Activated naive CD4-positive, alpha-beta T cell treated with anti-CD3 and anti-CD28 coated beads, Interleukin-2, amount 50 U/mL, for 24 hours (primary cell): ENCODE measurements around the gene ABHD12B.
A peak's percentile ranks its signal among the peaks of the same experiment; 100 is the strongest.
"Not testable (repeated sequence)": the region's sequence is repeated elsewhere in the genome, so short reads cannot be mapped to it uniquely, and the experiment has no call there.

Experiments
- H3K27ac Mint-ChIP-seq: one replicate; pipeline ENCODE4 v1.8.0; 2021; ENCODE audit warnings: mild to moderate bottlenecking, mixed read lengths
- H3K27me3 Mint-ChIP-seq: one replicate; pipeline ENCODE4 v1.8.0; 2021; ENCODE audit warnings: mixed read lengths
- H3K36me3 Mint-ChIP-seq: one replicate; pipeline ENCODE4 v1.8.0; 2021; ENCODE audit warnings: mixed read lengths
- H3K4me1 Mint-ChIP-seq: one replicate; pipeline ENCODE4 v1.8.0; 2021; ENCODE audit warnings: mixed read lengths
- H3K4me3 Mint-ChIP-seq: one replicate; pipeline ENCODE4 v1.8.0; 2021; ENCODE audit warnings: mild to moderate bottlenecking, mixed read lengths
- H3K9me3 Mint-ChIP-seq: one replicate; pipeline ENCODE4 v1.8.0; 2021; ENCODE audit warnings: mixed read lengths

ABHD12B gene

GRCh38 chr14:50862036-50862570, 9.8 kb upstream of the ABHD12B start:
- Mint-ChIP-seq H3K4me3 (no peak overlapping the region), H3K4me1 (peaks cover 13% of the 10 kb centered on the region), H3K27me3 (peaks cover 5% of the 10 kb centered on the region), H3K9me3 (no peaks in the 10 kb centered on the region), H3K27ac (no peak overlapping the region), H3K36me3 (peaks cover 1% of the 10 kb centered on the region)

GRCh38 chr14:50864237-50864636, 7.6 kb upstream of the ABHD12B start:
- peaks cover 17% of the 10 kb centered on the region for H3K27me3 Mint-ChIP-seq
- H3K9me3 Mint-ChIP-seq = no peaks in the 10 kb centered on the region
- no peak overlapping the region for H3K4me3 Mint-ChIP-seq
- no peak overlapping the region for H3K27ac Mint-ChIP-seq
- peaks cover 1% of the 10 kb centered on the region for H3K36me3 Mint-ChIP-seq
- H3K4me1 Mint-ChIP-seq = peaks cover 11% of the 10 kb centered on the region

GRCh38 chr14:50864946-50865345, 6.9 kb upstream of the ABHD12B start:
- no peak overlapping the region for H3K27ac Mint-ChIP-seq
- H3K4me1 Mint-ChIP-seq = peaks cover 8% of the 10 kb centered on the region
- no peaks in the 10 kb centered on the region for H3K9me3 Mint-ChIP-seq
- H3K4me3 Mint-ChIP-seq = no peak overlapping the region
- H3K27me3 Mint-ChIP-seq = peaks cover 23% of the 10 kb centered on the region
- H3K36me3 Mint-ChIP-seq = peaks cover 1% of the 10 kb centered on the region

- H3K9me3 Mint-ChIP-seq = no peaks in the 10 kb centered on the region
- no peak overlapping the region for H3K4me3 Mint-ChIP-seq
- H3K27ac Mint-ChIP-seq = no peak overlapping the region
- peaks cover 2% of the 10 kb centered on the region for H3K4me1 Mint-ChIP-seq
- peaks cover 29% of the 10 kb centered on the region for H3K27me3 Mint-ChIP-seq
- H3K36me3 Mint-ChIP-seq = peaks cover 3% of the 10 kb centered on the region
Observed at GRCh38 chr14:50865391-50866076, 6.3 kb upstream of the ABHD12B start.

- Mint-ChIP-seq H3K4me3 (peak overlapping the region; percentile 40), H3K9me3 (no peaks in the 10 kb centered on the region), H3K36me3 (peaks cover 3% of the 10 kb centered on the region), H3K4me1 (peaks cover 41% of the 10 kb centered on the region), H3K27me3 (peaks cover 57% of the 10 kb centered on the region), H3K27ac (no peak overlapping the region)
Observed at GRCh38 chr14:50871228-50871627, 625 bp upstream of the ABHD12B start.

GRCh38 chr14:50874757-50875156, 2.9 kb downstream of the ABHD12B start:
- Mint-ChIP-seq H3K27ac (peak overlapping the region; percentile 19), H3K9me3 (no peaks in the 10 kb centered on the region), H3K36me3 (peaks cover 2% of the 10 kb centered on the region), H3K4me1 (peaks cover 43% of the 10 kb centered on the region), H3K27me3 (peaks cover 39% of the 10 kb centered on the region), H3K4me3 (peak overlapping the region; percentile 65)

GRCh38 chr14:50875359-50876070, 3.7 kb downstream of the ABHD12B start:
- peaks cover 42% of the 10 kb centered on the region for H3K4me1 Mint-ChIP-seq
- no peaks in the 10 kb centered on the region for H3K36me3 Mint-ChIP-seq
- H3K27ac Mint-ChIP-seq = no peak overlapping the region
- no peaks in the 10 kb centered on the region for H3K9me3 Mint-ChIP-seq
- peaks cover 31% of the 10 kb centered on the region for H3K27me3 Mint-ChIP-seq
- peak overlapping the region; percentile 65 for H3K4me3 Mint-ChIP-seq

- Mint-ChIP-seq H3K4me1 (no peaks in the 10 kb centered on the region), H3K4me3 (no peak overlapping the region), H3K36me3 (no peaks in the 10 kb centered on the region), H3K27ac (peak overlapping the region; percentile 81), H3K27me3 (peaks cover 18% of the 10 kb centered on the region), H3K9me3 (no peaks in the 10 kb centered on the region)
Observed at GRCh38 chr14:50882932-50883826, 11.3 kb downstream of the ABHD12B start.

GRCh38 chr14:50883827-50884197, 12.0 kb downstream of the ABHD12B start:
- H3K9me3 Mint-ChIP-seq = no peaks in the 10 kb centered on the region
- H3K27me3 Mint-ChIP-seq = peaks cover 18% of the 10 kb centered on the region
- no peak overlapping the region for H3K4me3 Mint-ChIP-seq
- no peaks in the 10 kb centered on the region for H3K4me1 Mint-ChIP-seq
- no peak overlapping the region for H3K27ac Mint-ChIP-seq
- no peaks in the 10 kb centered on the region for H3K36me3 Mint-ChIP-seq

- H3K27me3 Mint-ChIP-seq = peaks cover 16% of the 10 kb centered on the region
Observed at GRCh38 chr14:50887476-50887875, 15.6 kb downstream of the ABHD12B start.

GRCh38 chr14:50892255-50892654, 20.4 kb downstream of the ABHD12B start:
- Mint-ChIP-seq H3K36me3 (no peaks in the 10 kb centered on the region), H3K27me3 (peaks cover 3% of the 10 kb centered on the region), H3K4me1 (no peaks in the 10 kb centered on the region), H3K4me3 (no peak overlapping the region), H3K9me3 (no peaks in the 10 kb centered on the region), H3K27ac (no peak overlapping the region)

More at GRCh38 chr14:50887476-50887875, 15.6 kb downstream of the ABHD12B start:
- Mint-ChIP-seq H3K9me3 (no peaks in the 10 kb centered on the region), H3K36me3 (no peaks in the 10 kb centered on the region), H3K4me1 (no peaks in the 10 kb centered on the region), H3K4me3 (no peak overlapping the region), H3K27ac (no peak overlapping the region)

- H3K27ac Mint-ChIP-seq, H3K27me3 Mint-ChIP-seq, H3K4me3 Mint-ChIP-seq, H3K9me3 Mint-ChIP-seq, H3K4me1 Mint-ChIP-seq, H3K36me3 Mint-ChIP-seq: not testable (repeated sequence)
Observed at GRCh38 chr14:50896421-50896820, 24.6 kb downstream of the ABHD12B start.

GRCh38 chr14:50897005-50897404, 25.2 kb downstream of the ABHD12B start:
- H3K4me1 Mint-ChIP-seq, H3K36me3 Mint-ChIP-seq, H3K4me3 Mint-ChIP-seq, H3K9me3 Mint-ChIP-seq, H3K27me3 Mint-ChIP-seq, H3K27ac Mint-ChIP-seq: not testable (repeated sequence)

- Mint-ChIP-seq H3K27ac (no peak overlapping the region), H3K9me3 (no peaks in the 10 kb centered on the region), H3K27me3 (peaks cover 3% of the 10 kb centered on the region), H3K36me3 (no peaks in the 10 kb centered on the region), H3K4me1 (no peaks in the 10 kb centered on the region), H3K4me3 (no peak overlapping the region)
Observed at GRCh38 chr14:50897658-50898175, 25.9 kb downstream of the ABHD12B start.

GRCh38 chr14:50901361-50901760, 29.5 kb downstream of the ABHD12B start:
- H3K27ac Mint-ChIP-seq = no peak overlapping the region
- H3K9me3 Mint-ChIP-seq = no peaks in the 10 kb centered on the region

More at GRCh38 chr14:50901361-50901760, 29.5 kb downstream of the ABHD12B start:
- Mint-ChIP-seq H3K27me3 (peaks cover 1% of the 10 kb centered on the region), H3K4me1 (no peaks in the 10 kb centered on the region), H3K36me3 (no peaks in the 10 kb centered on the region), H3K4me3 (no peak overlapping the region)
